Measurements from ENCODE around the gene C3AR1. TPM values are rescaled to one million over a fixed set of nuclear protein-coding genes. Genes with fewer than 3 reads are reported as not detected.
A peak's percentile ranks its signal among the peaks of the same experiment; 100 is the strongest.
"Not testable (repeated sequence)": the region's sequence is repeated elsewhere in the genome, so short reads cannot be mapped to it uniquely, and the experiment has no call there.

Gene C3AR1
- total RNA-seq, 1 donor from 2014 or later: 6.4 TPM

DNA sequence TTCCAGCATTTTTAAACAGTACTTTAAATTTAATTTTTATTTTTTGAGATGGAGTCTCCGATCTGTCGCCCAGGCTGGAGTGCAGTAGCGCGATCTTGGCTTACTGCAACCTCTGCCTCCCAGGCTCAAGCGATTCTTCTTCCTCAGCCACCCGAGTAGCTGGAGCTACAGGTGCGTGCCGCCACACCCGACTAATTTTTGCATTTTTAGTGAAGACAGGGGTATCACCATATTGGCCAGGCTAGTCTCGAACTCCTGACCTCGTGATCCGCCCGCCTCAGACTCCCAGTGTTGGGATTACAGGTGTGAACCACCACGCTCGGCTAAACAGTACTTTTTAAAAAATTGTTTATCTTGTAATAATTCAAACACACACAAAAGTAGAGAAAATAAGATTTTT, 37.9 kb downstream of the C3AR1 start:
- H3K27ac ChIP-seq: no peak overlapping the region
- H3K4me1 ChIP-seq: peaks cover 10% of the 10 kb centered on the region
- no peaks in the 10 kb centered on the region for H3K9me3 ChIP-seq
- no peak for DNase-seq (ENCODE audit: extremely low spot score in 2 of 2)
- TF ChIP-seq, protein P1, sequence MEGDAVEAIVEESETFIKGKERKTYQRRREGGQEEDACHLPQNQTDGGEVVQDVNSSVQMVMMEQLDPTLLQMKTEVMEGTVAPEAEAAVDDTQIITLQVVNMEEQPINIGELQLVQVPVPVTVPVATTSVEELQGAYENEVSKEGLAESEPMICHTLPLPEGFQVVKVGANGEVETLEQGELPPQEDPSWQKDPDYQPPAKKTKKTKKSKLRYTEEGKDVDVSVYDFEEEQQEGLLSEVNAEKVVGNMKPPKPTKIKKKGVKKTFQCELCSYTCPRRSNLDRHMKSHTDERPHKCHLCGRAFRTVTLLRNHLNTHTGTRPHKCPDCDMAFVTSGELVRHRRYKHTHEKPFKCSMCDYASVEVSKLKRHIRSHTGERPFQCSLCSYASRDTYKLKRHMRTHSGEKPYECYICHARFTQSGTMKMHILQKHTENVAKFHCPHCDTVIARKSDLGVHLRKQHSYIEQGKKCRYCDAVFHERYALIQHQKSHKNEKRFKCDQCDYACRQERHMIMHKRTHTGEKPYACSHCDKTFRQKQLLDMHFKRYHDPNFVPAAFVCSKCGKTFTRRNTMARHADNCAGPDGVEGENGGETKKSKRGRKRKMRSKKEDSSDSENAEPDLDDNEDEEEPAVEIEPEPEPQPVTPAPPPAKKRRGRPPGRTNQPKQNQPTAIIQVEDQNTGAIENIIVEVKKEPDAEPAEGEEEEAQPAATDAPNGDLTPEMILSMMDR (IDR thresholded peaks at IDR 0.05): no peak
- no peak for TF ChIP-seq POLR2AphosphoS5 (IDR thresholded peaks at IDR 0.05; ENCODE audit: insufficient read depth in 1 of 2, low read depth in 1 of 2)
- TF ChIP-seq POLR2A (IDR thresholded peaks at IDR 0.05): no peak
- intact Hi-C loops (cut with DNase I): no loop called here
- no peak overlapping the region for H3K4me3 ChIP-seq
- no peaks in the 10 kb centered on the region for H3K36me3 ChIP-seq
- no peaks in the 10 kb centered on the region for H3K27me3 ChIP-seq

DNA sequence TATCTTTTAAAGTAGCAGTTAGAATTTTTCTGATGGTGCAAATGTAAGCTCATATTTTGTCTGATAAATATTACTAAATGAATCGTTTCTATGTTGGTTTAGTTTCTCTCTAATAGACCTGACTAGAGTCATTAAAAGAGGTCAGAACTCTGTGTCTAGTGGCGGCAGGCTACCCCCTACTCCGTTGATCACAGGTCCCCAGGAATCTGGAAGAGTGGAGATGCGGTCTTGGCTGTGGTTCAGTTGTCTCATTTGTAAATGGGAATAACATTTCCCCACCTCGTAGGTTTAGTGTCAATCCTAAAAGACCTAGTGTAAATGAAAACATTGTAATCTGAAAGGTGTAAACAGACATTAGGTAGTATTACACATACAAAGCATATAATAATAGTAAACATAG, 38.3 kb downstream of the C3AR1 start:
- Histone ChIP-seq H3K27ac (no peak overlapping the region), H3K27me3 (no peaks in the 10 kb centered on the region), H3K4me1 (peaks cover 8% of the 10 kb centered on the region), H3K4me3 (peak overlapping the region in 1 of 2 donors; percentile 86), H3K36me3 (no peaks in the 10 kb centered on the region), H3K9me3 (no peaks in the 10 kb centered on the region)
- TF ChIP-seq POLR2AphosphoS5 (IDR thresholded peaks at IDR 0.05; ENCODE audit: insufficient read depth in 1 of 2, low read depth in 1 of 2) (no peak), POLR2A (IDR thresholded peaks at IDR 0.05) (no peak)
- TF ChIP-seq, protein P1 (IDR thresholded peaks at IDR 0.05): no peak
- intact Hi-C loops (cut with DNase I): no loop called here
- no peak for DNase-seq (ENCODE audit: extremely low spot score in 2 of 2)

DNA sequence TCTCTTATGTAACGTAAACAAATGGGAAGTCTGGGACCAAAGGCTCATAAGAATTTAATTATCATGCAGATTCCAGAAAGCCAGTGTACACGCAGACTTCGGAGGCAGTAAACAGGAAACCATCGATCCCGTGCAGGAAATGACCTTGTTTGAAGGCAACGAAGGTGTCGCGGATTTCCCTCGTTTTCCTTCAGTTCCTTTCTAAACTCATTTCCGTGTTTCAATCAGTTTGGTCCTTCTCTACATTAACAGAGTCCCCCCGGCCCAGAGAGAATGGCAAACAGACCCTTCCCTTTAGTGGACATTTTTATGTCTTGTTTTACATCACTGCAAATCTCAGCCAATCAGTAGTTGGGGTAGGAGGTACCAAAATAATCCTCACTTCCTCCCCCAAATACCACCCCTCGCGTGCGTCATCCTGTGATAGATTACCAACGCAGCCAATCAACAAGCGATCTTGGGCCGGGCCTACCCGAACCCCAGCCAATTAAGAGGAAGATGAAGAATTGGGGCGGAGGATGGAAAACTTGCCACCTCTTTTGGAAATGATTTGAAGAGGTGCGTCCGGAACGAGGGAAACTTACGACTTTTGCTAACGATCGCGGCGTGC, 39.8 kb downstream of the C3AR1 start:
- Histone ChIP-seq H3K4me1 (peaks cover 2% of the 10 kb centered on the region), H3K4me3 (peak overlapping the region; percentile 85 to 86), H3K36me3 (no peaks in the 10 kb centered on the region), H3K27me3 (no peaks in the 10 kb centered on the region), H3K9me3 (no peaks in the 10 kb centered on the region), H3K27ac (peak overlapping the region; percentile 100)
- TF ChIP-seq, protein P1 (IDR thresholded peaks at IDR 0.05): no peak
- TF ChIP-seq POLR2AphosphoS5 (IDR thresholded peaks at IDR 0.05; ENCODE audit: insufficient read depth in 1 of 2, low read depth in 1 of 2) (peak in 1 of 2 donors; percentile 90), POLR2A (IDR thresholded peaks at IDR 0.05) (peak in 1 of 2 donors; percentile 53)
- intact Hi-C loops (cut with DNase I): no loop called here
- peak in 1 of 2 donors; percentile 99 for DNase-seq (ENCODE audit: extremely low spot score in 2 of 2)

DNA sequence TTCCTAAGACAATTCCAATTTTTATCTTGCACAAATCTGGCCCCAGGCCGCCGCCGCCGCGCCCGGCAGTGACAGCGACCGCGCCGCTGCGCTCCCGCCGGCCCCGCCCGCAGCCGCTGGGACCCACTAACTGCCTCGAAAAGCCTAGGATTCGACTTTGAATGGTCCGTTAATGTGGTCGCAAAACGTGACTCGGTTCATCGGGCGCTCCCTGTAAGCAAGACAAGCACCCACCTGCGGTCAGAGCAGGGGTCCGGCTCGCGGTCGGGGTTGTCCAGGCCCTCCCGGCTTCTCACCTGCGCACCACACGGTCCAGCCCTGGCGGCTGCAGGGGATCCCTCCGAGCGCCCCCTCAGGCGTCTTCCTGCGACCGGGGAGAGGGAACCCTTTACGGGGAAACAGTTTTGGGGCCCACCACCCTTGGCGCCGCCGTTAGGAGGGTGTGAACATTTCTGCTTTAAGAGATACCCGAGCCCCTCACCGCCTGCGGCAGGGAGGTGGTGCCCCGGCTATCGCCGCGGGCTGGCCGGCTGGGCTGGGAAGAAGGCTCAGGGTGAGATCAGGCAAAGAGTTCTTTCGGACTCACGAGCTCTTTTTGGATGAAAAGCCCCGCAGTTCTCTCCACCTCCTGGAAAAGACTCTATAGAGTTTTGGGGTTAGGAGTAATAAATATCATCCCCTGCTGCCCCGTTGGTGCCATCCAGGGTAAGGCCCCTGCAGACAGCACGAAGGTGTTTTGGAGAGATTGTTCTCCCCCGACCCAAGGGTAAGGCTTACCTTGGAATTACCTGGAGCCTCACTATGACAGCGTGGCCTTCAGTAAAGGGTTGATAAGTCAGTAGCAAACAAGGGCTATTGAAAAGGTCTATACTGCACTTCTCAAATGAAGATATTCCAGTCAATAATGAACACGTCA, 47.2 kb downstream of the C3AR1 start:
- H3K4me1 ChIP-seq: peaks cover 6% of the 10 kb centered on the region
- no peak overlapping the region for H3K27ac ChIP-seq
- TF ChIP-seq POLR2A (IDR thresholded peaks at IDR 0.05) (no peak), POLR2AphosphoS5 (IDR thresholded peaks at IDR 0.05; ENCODE audit: insufficient read depth in 1 of 2, low read depth in 1 of 2) (no peak)
- TF ChIP-seq, protein P1 (IDR thresholded peaks at IDR 0.05): no peak
- DNase-seq (ENCODE audit: extremely low spot score in 2 of 2): no peak
- peak overlapping the region; percentile 24 to 36 for H3K4me3 ChIP-seq
- no peaks in the 10 kb centered on the region for H3K36me3 ChIP-seq
- no peaks in the 10 kb centered on the region for H3K9me3 ChIP-seq
- H3K27me3 ChIP-seq: peaks cover 8% of the 10 kb centered on the region
- intact Hi-C loops (cut with DNase I): no loop called here

DNA sequence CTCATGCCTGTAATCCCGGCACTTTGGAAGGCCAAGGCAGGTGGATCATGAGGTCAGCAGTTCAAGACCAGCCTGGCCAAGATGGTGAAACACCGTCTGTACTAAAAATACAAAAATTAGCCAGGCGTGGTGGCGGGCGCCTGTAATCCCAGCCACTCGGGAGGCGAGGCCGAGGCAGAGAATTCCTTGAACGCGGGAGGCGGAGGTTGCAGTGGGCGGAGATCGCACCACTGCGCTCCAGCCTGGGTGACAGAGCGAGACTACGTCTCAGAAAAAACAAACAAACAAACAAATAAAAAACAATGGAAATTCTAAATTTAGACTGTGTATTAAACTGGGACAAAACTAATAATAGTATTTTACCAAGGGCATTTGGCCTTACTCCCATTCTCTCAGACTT, 47.9 kb downstream of the C3AR1 start:
- DNase-seq (ENCODE audit: extremely low spot score in 2 of 2); intact Hi-C loops (cut with DNase I); H3K9me3 ChIP-seq; H3K27ac ChIP-seq; H3K4me1 ChIP-seq; H3K36me3 ChIP-seq; H3K27me3 ChIP-seq: not testable (repeated sequence)
- peak overlapping the region in 1 of 2 donors; percentile 36 for H3K4me3 ChIP-seq

Measured in vagina (tissue), 2 donors.